Neural crest cell (in vitro differentiated cells): ENCODE measurements around the gene TMEM217. TPM values are rescaled to one million over a fixed set of nuclear protein-coding genes. Genes with fewer than 3 reads are reported as not detected.
A peak's percentile ranks its signal among the peaks of the same experiment; 100 is the strongest.

Experiments
- DNase-seq: peaks from one replicate; pipeline ENCODE4 v3.0.0; 2021; ENCODE audit warnings: low read depth, mixed read lengths, low spot score
- H3K27ac Mint-ChIP-seq: one replicate; pipeline ENCODE4 v1.8.0; 2021; ENCODE audit warnings: mild to moderate bottlenecking, mixed read lengths; ENCODE audit not compliant: unreplicated experiment
- H3K27me3 Mint-ChIP-seq: 2 replicates; pipeline ENCODE4 v1.8.0; 2021; ENCODE audit warnings: low read depth, mild to moderate bottlenecking, mixed read lengths
- H3K36me3 Mint-ChIP-seq: 2 replicates; pipeline ENCODE4 v1.8.0; 2021; ENCODE audit warnings: low read depth, mild to moderate bottlenecking, mixed read lengths
- H3K4me1 Mint-ChIP-seq: 2 replicates; pipeline ENCODE4 v1.8.0; 2021; ENCODE audit warnings: mixed read lengths
- H3K4me3 Mint-ChIP-seq: one replicate; pipeline ENCODE4 v1.8.0; 2021; ENCODE audit warnings: mild to moderate bottlenecking, mixed read lengths
- H3K9me3 Mint-ChIP-seq: 2 replicates; pipeline ENCODE4 v1.8.0; 2021; ENCODE audit warnings: mixed read lengths
- total RNA-seq: library from RNA; stranded (reverse); gene quantifications from 2 replicates; pipeline ENCODE4 v1.2.1, GENCODE V29; 2021
- TF ChIP-seq, protein P1 (sequence below): fragments of 200-600 bp; sonication (generic); conservative IDR thresholded peaks from 2 replicates; pipeline ENCODE4 v1.5.0; 2021; ENCODE audit warnings: antibody characterized with exemption, mild to moderate bottlenecking

Gene TMEM217
- total RNA-seq, 1 donor from 2014 or later: 0.86 TPM

DNA sequence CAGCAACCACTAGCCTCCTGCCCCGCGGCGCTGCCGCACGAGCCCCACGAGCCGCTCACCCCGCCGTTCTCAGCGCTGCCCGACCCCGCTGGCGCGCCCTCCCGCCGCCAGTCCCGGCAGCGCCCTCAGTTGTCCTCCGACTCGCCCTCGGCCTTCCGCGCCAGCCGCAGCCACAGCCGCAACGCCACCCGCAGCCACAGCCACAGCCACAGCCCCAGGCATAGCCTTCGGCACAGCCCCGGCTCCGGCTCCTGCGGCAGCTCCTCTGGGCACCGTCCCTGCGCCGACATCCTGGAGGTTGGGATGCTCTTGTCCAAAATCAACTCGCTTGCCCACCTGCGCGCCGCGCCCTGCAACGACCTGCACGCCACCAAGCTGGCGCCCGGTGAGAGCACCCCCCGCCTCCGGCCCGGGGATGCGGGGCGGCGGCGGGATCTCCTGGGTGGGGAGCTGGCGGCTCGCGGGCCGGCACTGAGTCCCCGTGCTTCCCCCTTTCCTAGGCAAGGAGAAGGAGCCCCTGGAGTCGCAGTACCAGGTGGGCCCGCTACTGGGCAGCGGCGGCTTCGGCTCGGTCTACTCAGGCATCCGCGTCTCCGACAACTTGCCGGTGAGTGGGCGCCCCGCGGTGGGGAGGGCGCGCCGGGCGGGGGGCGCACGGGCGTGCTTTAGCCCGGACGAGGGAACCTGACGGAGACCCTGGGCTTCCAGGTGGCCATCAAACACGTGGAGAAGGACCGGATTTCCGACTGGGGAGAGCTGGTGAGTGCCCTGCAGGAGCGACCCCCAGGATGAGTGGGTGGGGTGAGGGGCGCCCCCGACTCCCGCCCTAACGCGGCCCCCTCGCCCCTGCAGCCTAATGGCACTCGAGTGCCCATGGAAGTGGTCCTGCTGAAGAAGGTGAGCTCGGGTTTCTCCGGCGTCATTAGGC lies 87.4 kb downstream of the TMEM217 start:
- Mint-ChIP-seq H3K4me1 (peaks cover 31% of the 10 kb centered on the region), H3K36me3 (no peaks in the 10 kb centered on the region), H3K9me3 (no peaks in the 10 kb centered on the region), H3K27ac (no peak overlapping the region), H3K4me3 (peak overlapping the region; percentile 85), H3K27me3 (peaks cover 37% of the 10 kb centered on the region)
- peak; percentile 44 for DNase-seq
- TF ChIP-seq, protein P1, sequence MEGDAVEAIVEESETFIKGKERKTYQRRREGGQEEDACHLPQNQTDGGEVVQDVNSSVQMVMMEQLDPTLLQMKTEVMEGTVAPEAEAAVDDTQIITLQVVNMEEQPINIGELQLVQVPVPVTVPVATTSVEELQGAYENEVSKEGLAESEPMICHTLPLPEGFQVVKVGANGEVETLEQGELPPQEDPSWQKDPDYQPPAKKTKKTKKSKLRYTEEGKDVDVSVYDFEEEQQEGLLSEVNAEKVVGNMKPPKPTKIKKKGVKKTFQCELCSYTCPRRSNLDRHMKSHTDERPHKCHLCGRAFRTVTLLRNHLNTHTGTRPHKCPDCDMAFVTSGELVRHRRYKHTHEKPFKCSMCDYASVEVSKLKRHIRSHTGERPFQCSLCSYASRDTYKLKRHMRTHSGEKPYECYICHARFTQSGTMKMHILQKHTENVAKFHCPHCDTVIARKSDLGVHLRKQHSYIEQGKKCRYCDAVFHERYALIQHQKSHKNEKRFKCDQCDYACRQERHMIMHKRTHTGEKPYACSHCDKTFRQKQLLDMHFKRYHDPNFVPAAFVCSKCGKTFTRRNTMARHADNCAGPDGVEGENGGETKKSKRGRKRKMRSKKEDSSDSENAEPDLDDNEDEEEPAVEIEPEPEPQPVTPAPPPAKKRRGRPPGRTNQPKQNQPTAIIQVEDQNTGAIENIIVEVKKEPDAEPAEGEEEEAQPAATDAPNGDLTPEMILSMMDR: peak; percentile 45

DNA sequence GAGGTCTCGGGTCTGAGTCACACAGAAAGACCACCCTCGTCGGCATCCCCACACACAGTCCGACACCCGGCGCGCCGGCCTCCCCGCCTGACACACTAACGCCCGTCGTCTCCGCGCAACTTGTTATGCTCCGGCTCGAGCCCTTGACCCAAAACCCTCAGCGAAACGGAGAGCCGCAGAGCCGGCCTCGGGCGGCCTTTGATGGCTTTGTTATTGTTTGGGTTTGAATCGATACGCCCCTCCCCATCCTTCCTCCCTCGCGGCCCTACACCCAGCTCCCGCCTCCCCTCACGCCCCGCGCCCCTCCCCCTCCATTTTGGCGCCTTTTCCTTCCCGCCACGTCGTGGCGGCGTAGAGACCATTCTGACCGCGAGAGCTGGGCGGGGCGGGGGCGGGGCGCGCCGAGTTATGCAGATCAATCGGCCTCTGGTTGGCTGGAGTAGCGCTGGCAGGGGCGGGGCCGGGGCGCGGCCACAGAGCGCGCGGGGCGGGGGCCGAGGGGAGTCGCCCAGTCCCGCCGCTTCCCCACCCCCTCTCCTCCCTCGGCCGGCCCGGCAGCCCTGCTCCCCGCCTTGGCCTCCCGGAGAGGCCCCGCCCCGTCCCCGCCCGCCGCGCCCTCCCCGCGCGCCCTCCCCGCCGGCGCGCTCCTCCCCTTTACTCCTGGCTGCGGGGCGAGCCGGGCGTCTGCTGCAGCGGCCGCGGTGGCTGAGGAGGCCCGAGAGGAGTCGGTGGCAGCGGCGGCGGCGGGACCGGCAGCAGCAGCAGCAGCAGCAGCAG lies 88.3 kb downstream of the TMEM217 start, which contains the start of gene PIM1:
Gene PIM1 (plus strand): TSS at position 657 of the 777 bp plus-strand sequence. CDS start 424 bp downstream, outside the sequence.
- TF ChIP-seq, protein P1: no peak
- peak; percentile 91 for DNase-seq
- H3K4me1 Mint-ChIP-seq: peaks cover 31% of the 10 kb centered on the region
- H3K27ac Mint-ChIP-seq: peak within 1 kb of the TSS; percentile 98
- H3K36me3 Mint-ChIP-seq: no peaks in the 10 kb centered on the region
- H3K4me3 Mint-ChIP-seq: peak within 1 kb of the TSS; percentile 96
- no peaks in the 10 kb centered on the region for H3K9me3 Mint-ChIP-seq
- peaks cover 37% of the 10 kb centered on the region for H3K27me3 Mint-ChIP-seq

DNA sequence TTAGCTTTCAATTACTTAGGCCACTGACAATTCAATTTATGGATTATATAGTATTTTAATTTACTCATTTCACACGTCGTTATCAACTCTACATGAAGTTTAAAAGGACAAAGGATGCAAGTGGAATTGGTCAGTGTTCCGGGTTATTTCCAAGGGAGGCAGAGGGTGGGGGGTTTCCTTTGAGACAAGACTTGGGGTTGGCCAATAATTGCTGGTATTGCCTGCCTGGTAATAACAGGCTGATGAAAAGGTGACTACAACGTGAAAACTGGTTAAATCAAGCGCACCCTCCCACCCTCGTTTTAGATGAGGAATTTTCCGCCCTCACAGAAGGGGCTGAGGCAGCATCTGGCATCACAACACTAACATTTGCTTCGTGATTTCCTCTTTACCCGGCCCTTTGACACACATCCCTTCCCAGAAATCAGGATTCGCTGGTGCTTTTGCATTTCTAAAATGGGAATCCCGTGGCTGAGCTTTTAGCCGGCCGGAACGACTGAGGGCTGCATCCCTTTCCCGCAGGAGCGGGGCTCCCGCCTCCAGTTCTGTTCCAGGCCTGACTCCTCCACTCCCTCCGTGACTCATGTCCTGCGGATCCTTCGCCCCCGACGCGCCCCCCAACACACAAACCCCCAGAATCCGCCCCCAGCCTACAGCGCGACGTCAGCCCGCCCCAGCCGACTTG lies 89.0 kb downstream of the TMEM217 start:
- Mint-ChIP-seq H3K9me3 (no peaks in the 10 kb centered on the region), H3K4me3 (peak overlapping the region; percentile 96), H3K27me3 (peaks cover 37% of the 10 kb centered on the region), H3K36me3 (no peaks in the 10 kb centered on the region), H3K27ac (peak overlapping the region; percentile 98), H3K4me1 (peaks cover 31% of the 10 kb centered on the region)
- DNase-seq: no peak
- TF ChIP-seq, protein P1: no peak

DNA sequence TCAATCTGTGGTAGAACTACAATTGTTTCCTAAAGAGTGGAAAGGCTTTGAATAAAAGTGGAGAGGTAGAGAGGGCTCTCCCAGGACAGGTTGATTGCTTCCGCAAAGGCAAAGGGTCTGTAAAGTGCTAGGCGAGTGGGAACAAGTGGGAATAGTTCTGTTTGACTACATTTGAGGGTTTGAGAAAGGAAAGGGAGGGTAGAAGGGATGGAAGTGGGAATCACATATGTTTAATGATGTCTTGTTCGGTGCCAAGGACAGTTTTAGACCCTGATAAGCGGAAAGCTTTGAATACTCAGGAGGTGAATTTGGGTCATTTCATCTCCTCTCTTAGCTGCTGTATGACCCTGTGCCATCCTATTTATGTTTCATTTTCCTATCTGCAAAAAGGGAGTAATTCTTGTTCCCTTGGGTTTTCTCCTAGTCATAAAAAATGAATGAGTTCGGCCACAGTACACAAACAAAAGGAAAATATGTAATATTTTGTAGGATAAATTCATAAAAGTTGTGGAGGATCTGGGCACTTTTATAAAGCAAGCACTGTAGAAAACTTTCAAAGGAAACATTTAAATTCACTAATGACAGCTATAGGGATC lies 89.7 kb downstream of the TMEM217 start:
- Mint-ChIP-seq H3K27ac (no peak overlapping the region), H3K4me1 (peaks cover 34% of the 10 kb centered on the region), H3K4me3 (peak overlapping the region; percentile 96), H3K9me3 (no peaks in the 10 kb centered on the region), H3K36me3 (no peaks in the 10 kb centered on the region), H3K27me3 (peaks cover 37% of the 10 kb centered on the region)
- TF ChIP-seq, protein P1: no peak
- DNase-seq: no peak

DNA sequence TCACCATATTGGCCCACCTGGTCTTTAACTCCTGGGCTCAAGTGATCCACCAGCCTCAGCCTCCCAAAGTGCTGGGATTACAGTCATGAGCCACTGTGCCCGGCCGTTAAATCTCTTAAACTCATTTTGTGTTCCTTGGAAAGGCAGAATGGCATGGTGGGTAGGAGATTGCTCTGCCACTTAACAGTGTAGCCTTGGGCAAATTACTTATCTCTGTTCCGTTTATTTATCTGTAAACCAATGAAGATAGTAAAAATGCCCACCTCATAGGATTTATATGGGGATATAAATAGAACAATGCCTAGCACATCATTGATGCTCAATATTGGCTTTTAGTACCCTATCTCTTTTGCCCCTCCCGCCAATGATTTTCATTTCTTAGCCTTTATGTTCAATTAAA lies 95.2 kb downstream of the TMEM217 start:
- Mint-ChIP-seq H3K36me3 (no peaks in the 10 kb centered on the region), H3K9me3 (no peaks in the 10 kb centered on the region), H3K4me1 (peaks cover 11% of the 10 kb centered on the region), H3K27ac (no peak overlapping the region), H3K27me3 (peaks cover 6% of the 10 kb centered on the region), H3K4me3 (no peak overlapping the region)
- TF ChIP-seq, protein P1: no peak
- DNase-seq: no peak
